ENCODE measurements around the gene MYLK. TPM values are rescaled to one million over a fixed set of nuclear protein-coding genes. Genes with fewer than 3 reads are reported as not detected.
A peak's percentile ranks its signal among the peaks of the same experiment; 100 is the strongest.

Gene MYLK
- total and polyA plus RNA-seq, 10 of the 15 experiments (the other 5 are each of a cell fraction or from before 2014, with no cell fraction given) = 0.04 to 1.6 (median 0.42) TPM; not detected in 1

DNA sequence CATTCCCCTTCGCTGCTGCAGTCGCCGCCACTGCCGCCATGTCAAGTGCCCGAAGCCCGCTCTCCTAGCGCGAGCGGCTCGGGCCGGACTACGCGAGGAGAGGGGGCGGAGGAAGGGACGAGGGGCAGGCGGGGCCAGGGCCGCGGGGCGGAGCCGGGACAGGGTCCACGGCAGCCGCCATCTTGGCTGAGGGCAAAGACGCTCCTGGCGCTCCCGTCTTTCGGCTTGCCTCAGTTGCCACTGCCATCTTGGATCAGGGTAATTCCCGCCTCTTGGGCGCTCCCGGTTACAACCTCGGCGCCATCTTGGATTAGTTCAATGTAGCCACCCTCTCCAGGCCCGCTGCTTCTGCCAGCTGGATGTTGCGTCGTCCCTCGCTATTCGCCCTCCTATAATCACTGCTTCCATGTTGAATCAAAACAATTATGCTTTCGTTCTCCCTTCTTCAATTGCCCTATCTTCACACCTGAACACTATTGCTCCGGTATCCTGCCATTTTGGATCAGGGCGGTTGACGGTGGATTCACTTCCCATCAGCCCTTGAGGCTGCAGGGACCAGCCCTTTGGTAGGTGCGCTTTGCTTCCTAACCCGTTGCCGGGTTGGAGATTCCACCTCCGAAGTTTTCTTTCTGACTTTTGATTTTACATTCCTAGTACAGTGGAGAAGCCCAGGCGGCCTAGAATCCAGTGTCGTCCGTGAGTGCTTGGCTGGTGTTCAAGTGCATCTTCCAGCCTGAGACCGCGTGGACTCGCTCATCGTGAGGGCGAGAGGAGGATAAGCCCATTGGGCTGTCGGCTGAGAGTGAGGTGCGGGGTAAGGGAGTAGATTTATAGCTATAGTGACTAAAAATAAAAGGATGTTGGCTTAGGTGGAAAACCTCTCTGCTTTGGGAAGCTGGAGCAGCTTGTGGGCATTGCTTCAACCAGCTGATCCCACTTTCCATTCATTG lies 298.9 kb downstream of the MYLK start, which contains the start of gene HACD2 (continued):
- peak; percentile 56 for TF ChIP-seq CREB1 (IDR thresholded peaks at IDR 0.05; ENCODE audit: low read depth)
- peak; percentile 64; the same call in 1 of the 2 replicates for TF ChIP-seq CHD1 (IDR thresholded peaks at IDR 0.05; ENCODE audit: low read depth, low read length)
- TF ChIP-seq SP1 (IDR thresholded peaks at IDR 0.05; ENCODE audit: low read depth, low read length) = peak; percentile 19
- TF ChIP-seq FOXM1 (IDR thresholded peaks at IDR 0.05; ENCODE audit: low read depth, low read length) = no peak; the same call in 1 of the 2 replicates
- TF ChIP-seq JUNB (IDR thresholded peaks at IDR 0.05) = no peak
- no peak for TF ChIP-seq JUND (IDR thresholded peaks at IDR 0.05; ENCODE audit: low read depth, low read length)
- TF ChIP-seq KDM1A (IDR thresholded peaks at IDR 0.05; ENCODE audit: borderline replicate concordance) = no peak
- no peak for TF ChIP-seq NFIC (IDR thresholded peaks at IDR 0.05; ENCODE audit: low read depth, low read length)
- TF ChIP-seq TBL1XR1 (IDR thresholded peaks at IDR 0.05; ENCODE audit: low read depth, low read length) = no peak
- TF ChIP-seq NR2C1 (IDR thresholded peaks at IDR 0.05) = peak; percentile 89
- no peak for TF ChIP-seq NR2C2 (IDR thresholded peaks at IDR 0.05; ENCODE audit: borderline replicate concordance, control insufficient read depth, insufficient read length, low read depth)
- TF ChIP-seq SREBF2 (IDR thresholded peaks at IDR 0.05; ENCODE audit: low read length) = no peak
- TF ChIP-seq, protein P1, sequence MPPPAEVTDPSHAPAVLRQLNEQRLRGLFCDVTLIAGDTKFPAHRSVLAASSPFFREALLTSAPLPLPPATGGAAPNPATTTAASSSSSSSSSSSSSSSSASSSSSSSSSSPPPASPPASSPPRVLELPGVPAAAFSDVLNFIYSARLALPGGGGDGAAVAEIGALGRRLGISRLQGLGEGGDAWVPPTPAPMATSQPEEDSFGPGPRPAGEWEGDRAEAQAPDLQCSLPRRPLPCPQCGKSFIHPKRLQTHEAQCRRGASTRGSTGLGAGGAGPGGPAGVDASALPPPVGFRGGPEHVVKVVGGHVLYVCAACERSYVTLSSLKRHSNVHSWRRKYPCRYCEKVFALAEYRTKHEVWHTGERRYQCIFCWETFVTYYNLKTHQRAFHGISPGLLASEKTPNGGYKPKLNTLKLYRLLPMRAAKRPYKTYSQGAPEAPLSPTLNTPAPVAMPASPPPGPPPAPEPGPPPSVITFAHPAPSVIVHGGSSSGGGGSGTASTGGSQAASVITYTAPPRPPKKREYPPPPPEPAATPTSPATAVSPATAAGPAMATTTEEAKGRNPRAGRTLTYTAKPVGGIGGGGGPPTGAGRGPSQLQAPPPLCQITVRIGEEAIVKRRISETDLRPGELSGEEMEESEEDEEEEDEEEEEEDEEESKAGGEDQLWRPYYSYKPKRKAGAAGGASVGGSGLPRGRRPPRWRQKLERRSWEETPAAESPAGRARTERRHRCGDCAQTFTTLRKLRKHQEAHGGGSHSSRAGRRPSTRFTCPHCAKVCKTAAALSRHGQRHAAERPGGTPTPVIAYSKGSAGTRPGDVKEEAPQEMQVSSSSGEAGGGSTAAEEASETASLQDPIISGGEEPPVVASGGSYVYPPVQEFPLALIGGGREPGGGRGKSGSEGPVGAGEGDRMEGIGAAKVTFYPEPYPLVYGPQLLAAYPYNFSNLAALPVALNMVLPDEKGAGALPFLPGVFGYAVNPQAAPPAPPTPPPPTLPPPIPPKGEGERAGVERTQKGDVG (CRISPR knock-in tag; IDR thresholded peaks at IDR 0.05) = no peak
- peak; percentile 42 for TF ChIP-seq MYC (IDR thresholded peaks at IDR 0.05; ENCODE audit: insufficient read depth, insufficient read length, insufficient replicate concordance, low read length, severe bottlenecking)
- TF ChIP-seq POU2F2 (IDR thresholded peaks at IDR 0.05; ENCODE audit: borderline replicate concordance, low read depth, low read length) = peak; percentile 37; the same call in 1 of the 3 replicates
- TF ChIP-seq MEF2A (IDR thresholded peaks at IDR 0.05; ENCODE audit: insufficient read depth, low read depth, low read length) = 0 out of 2 replicates have a peak, but pooled peaks have one; percentile 3
- peak in 1 of 2 experiments; percentile 53; a peak in 1 of 3 replicates for TF ChIP-seq EGR1 (IDR thresholded peaks at IDR 0.05; ENCODE audit: borderline replicate concordance in 1 of 2, low read depth in 2 of 2, low read length in 2 of 2)
- TF ChIP-seq CBFB (IDR thresholded peaks at IDR 0.05; ENCODE audit: low read depth) = 0 out of 2 replicates have a peak, but pooled peaks have one; percentile 15
- TF ChIP-seq, protein P2, sequence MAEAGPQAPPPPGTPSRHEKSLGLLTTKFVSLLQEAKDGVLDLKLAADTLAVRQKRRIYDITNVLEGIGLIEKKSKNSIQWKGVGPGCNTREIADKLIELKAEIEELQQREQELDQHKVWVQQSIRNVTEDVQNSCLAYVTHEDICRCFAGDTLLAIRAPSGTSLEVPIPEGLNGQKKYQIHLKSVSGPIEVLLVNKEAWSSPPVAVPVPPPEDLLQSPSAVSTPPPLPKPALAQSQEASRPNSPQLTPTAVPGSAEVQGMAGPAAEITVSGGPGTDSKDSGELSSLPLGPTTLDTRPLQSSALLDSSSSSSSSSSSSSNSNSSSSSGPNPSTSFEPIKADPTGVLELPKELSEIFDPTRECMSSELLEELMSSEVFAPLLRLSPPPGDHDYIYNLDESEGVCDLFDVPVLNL (IDR thresholded peaks at IDR 0.05; ENCODE audit: low read depth, low read length) = peak; percentile 65
- no peak for TF ChIP-seq LARP7 (IDR thresholded peaks at IDR 0.05)
- TF ChIP-seq, protein P3, sequence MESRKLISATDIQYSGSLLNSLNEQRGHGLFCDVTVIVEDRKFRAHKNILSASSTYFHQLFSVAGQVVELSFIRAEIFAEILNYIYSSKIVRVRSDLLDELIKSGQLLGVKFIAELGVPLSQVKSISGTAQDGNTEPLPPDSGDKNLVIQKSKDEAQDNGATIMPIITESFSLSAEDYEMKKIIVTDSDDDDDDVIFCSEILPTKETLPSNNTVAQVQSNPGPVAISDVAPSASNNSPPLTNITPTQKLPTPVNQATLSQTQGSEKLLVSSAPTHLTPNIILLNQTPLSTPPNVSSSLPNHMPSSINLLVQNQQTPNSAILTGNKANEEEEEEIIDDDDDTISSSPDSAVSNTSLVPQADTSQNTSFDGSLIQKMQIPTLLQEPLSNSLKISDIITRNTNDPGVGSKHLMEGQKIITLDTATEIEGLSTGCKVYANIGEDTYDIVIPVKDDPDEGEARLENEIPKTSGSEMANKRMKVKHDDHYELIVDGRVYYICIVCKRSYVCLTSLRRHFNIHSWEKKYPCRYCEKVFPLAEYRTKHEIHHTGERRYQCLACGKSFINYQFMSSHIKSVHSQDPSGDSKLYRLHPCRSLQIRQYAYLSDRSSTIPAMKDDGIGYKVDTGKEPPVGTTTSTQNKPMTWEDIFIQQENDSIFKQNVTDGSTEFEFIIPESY (IDR thresholded peaks at IDR 0.05) = no peak
- peak; percentile 83 for TF ChIP-seq EED (IDR thresholded peaks at IDR 0.05; ENCODE audit: low read depth)
